ENCODE data around the gene ARID1A. TPM values are rescaled to one million over a fixed set of nuclear protein-coding genes. Genes with fewer than 3 reads are reported as not detected.

ARID1A gene
- total and polyA plus RNA-seq, 9 of the 15 experiments (the other 6 are each of a cell fraction or from before 2014, with no cell fraction given): 8.3 to 88.3 (median 22.5) TPM

DNA sequence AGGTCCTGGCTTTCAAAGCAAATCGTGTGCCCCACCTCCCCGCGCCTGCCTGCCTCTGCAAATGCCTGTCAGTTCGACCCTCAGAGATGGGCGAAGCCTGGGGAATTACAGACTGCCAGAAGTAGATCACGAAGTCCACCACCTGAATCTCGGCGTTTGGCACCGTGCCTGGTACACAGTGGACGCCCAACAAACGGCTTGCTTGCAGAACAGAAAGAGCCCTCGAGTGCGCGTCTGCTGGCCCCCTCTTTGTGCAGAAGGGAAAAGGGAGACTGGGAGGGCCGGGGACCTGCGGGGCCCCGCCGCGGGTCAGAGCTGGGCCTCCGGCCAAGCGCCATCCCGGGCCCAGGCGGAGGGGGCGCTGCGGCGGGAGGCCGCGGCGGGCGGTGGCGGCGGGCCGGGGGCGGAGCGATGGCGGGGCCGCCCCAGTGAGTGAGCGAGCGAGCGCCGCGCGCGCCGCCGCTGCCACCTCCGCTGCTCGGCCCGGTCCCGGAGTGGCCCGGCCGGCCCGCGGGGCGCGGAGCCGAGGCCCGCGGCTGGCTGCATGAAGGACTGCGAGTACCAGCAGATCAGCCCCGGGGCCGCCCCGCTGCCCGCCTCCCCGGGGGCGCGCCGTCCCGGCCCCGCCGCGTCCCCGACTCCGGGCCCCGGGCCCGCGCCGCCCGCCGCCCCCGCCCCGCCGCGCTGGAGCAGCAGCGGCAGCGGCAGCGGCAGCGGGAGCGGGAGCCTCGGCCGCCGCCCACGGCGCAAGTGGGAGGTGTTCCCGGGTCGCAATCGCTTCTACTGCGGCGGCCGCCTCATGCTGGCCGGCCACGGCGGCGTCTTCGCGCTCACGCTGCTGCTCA, 130.7 kb downstream of the ARID1A start, which contains the start of gene ZDHHC18 (continued):
- TF ChIP-seq, protein P1, sequence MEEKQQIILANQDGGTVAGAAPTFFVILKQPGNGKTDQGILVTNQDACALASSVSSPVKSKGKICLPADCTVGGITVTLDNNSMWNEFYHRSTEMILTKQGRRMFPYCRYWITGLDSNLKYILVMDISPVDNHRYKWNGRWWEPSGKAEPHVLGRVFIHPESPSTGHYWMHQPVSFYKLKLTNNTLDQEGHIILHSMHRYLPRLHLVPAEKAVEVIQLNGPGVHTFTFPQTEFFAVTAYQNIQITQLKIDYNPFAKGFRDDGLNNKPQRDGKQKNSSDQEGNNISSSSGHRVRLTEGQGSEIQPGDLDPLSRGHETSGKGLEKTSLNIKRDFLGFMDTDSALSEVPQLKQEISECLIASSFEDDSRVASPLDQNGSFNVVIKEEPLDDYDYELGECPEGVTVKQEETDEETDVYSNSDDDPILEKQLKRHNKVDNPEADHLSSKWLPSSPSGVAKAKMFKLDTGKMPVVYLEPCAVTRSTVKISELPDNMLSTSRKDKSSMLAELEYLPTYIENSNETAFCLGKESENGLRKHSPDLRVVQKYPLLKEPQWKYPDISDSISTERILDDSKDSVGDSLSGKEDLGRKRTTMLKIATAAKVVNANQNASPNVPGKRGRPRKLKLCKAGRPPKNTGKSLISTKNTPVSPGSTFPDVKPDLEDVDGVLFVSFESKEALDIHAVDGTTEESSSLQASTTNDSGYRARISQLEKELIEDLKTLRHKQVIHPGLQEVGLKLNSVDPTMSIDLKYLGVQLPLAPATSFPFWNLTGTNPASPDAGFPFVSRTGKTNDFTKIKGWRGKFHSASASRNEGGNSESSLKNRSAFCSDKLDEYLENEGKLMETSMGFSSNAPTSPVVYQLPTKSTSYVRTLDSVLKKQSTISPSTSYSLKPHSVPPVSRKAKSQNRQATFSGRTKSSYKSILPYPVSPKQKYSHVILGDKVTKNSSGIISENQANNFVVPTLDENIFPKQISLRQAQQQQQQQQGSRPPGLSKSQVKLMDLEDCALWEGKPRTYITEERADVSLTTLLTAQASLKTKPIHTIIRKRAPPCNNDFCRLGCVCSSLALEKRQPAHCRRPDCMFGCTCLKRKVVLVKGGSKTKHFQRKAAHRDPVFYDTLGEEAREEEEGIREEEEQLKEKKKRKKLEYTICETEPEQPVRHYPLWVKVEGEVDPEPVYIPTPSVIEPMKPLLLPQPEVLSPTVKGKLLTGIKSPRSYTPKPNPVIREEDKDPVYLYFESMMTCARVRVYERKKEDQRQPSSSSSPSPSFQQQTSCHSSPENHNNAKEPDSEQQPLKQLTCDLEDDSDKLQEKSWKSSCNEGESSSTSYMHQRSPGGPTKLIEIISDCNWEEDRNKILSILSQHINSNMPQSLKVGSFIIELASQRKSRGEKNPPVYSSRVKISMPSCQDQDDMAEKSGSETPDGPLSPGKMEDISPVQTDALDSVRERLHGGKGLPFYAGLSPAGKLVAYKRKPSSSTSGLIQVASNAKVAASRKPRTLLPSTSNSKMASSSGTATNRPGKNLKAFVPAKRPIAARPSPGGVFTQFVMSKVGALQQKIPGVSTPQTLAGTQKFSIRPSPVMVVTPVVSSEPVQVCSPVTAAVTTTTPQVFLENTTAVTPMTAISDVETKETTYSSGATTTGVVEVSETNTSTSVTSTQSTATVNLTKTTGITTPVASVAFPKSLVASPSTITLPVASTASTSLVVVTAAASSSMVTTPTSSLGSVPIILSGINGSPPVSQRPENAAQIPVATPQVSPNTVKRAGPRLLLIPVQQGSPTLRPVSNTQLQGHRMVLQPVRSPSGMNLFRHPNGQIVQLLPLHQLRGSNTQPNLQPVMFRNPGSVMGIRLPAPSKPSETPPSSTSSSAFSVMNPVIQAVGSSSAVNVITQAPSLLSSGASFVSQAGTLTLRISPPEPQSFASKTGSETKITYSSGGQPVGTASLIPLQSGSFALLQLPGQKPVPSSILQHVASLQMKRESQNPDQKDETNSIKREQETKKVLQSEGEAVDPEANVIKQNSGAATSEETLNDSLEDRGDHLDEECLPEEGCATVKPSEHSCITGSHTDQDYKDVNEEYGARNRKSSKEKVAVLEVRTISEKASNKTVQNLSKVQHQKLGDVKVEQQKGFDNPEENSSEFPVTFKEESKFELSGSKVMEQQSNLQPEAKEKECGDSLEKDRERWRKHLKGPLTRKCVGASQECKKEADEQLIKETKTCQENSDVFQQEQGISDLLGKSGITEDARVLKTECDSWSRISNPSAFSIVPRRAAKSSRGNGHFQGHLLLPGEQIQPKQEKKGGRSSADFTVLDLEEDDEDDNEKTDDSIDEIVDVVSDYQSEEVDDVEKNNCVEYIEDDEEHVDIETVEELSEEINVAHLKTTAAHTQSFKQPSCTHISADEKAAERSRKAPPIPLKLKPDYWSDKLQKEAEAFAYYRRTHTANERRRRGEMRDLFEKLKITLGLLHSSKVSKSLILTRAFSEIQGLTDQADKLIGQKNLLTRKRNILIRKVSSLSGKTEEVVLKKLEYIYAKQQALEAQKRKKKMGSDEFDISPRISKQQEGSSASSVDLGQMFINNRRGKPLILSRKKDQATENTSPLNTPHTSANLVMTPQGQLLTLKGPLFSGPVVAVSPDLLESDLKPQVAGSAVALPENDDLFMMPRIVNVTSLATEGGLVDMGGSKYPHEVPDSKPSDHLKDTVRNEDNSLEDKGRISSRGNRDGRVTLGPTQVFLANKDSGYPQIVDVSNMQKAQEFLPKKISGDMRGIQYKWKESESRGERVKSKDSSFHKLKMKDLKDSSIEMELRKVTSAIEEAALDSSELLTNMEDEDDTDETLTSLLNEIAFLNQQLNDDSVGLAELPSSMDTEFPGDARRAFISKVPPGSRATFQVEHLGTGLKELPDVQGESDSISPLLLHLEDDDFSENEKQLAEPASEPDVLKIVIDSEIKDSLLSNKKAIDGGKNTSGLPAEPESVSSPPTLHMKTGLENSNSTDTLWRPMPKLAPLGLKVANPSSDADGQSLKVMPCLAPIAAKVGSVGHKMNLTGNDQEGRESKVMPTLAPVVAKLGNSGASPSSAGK (IDR thresholded peaks at IDR 0.05): no peak
- TF ChIP-seq RHOXF2B (CRISPR knock-in tag; conservative IDR thresholded peaks at IDR 0.05): no peak
- TF ChIP-seq, protein P2, sequence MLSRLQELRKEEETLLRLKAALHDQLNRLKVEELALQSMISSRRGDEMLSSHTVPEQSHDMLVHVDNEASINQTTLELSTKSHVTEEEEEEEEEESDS (CRISPR knock-in tag; IDR thresholded peaks at IDR 0.05): no peak
- TF ChIP-seq ZNF143 (CRISPR knock-in tag; IDR thresholded peaks at IDR 0.05): no peak
- TF ChIP-seq BHLHE40 (IDR thresholded peaks at IDR 0.05; ENCODE audit: low read length): no peak
- no peak for TF ChIP-seq MNT (conservative IDR thresholded peaks at IDR 0.05)
- no peak for TF ChIP-seq HNRNPK (IDR thresholded peaks at IDR 0.05; ENCODE audit: low read depth, low read length, poor library complexity, severe bottlenecking)
- TF ChIP-seq, protein P3, sequence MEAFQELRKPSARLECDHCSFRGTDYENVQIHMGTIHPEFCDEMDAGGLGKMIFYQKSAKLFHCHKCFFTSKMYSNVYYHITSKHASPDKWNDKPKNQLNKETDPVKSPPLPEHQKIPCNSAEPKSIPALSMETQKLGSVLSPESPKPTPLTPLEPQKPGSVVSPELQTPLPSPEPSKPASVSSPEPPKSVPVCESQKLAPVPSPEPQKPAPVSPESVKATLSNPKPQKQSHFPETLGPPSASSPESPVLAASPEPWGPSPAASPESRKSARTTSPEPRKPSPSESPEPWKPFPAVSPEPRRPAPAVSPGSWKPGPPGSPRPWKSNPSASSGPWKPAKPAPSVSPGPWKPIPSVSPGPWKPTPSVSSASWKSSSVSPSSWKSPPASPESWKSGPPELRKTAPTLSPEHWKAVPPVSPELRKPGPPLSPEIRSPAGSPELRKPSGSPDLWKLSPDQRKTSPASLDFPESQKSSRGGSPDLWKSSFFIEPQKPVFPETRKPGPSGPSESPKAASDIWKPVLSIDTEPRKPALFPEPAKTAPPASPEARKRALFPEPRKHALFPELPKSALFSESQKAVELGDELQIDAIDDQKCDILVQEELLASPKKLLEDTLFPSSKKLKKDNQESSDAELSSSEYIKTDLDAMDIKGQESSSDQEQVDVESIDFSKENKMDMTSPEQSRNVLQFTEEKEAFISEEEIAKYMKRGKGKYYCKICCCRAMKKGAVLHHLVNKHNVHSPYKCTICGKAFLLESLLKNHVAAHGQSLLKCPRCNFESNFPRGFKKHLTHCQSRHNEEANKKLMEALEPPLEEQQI (IDR thresholded peaks at IDR 0.05): no peak
- no peak for TF ChIP-seq ZNF436 (CRISPR knock-in tag; IDR thresholded peaks at IDR 0.05)
- TF ChIP-seq ZNF699 (CRISPR knock-in tag; IDR thresholded peaks at IDR 0.05; ENCODE audit: insufficient replicate concordance): no peak
- TF ChIP-seq POLR3A (IDR thresholded peaks at IDR 0.05; ENCODE audit: borderline replicate concordance, extremely low read depth, insufficient read depth, insufficient read length): no peak

All from K562 (cell line).